SJSA1 (cell line): Measurements from ENCODE around the gene SFT2D2. TPM values are rescaled to one million over a fixed set of nuclear protein-coding genes. Genes with fewer than 3 reads are reported as not detected.

Source experiments
- DNase-seq, 2 experiments: peaks; one replicate each; pipeline ENCODE4 v3.0.0-alpha.2; 2015 to 2020; ENCODE audit warnings: low spot score in 2 of 2, low read depth in 1 of 2
- H3K27ac ChIP-seq: fragments of 250-450 bp; sonication (Bioruptor Pico); 2 replicates; pipeline ENCODE4 v1.5.1; 2020; ENCODE audit warnings: mild to moderate bottlenecking, moderate library complexity
- H3K27me3 ChIP-seq: fragments of 250-450 bp; sonication (Bioruptor Pico); replicated peaks from 2 replicates; pipeline ENCODE4 v1.5.1; 2020; ENCODE audit warnings: mild to moderate bottlenecking, moderate library complexity
- H3K36me3 ChIP-seq: fragments of 250-450 bp; sonication (Bioruptor Pico); 2 replicates; pipeline ENCODE4 v1.5.1; 2020; ENCODE audit warnings: mild to moderate bottlenecking
- H3K4me1 ChIP-seq: fragments of 250-450 bp; sonication (Bioruptor Pico); replicated peaks from 2 replicates; pipeline ENCODE4 v1.6.1; 2021; ENCODE audit warnings: mild to moderate bottlenecking
- H3K4me3 ChIP-seq: fragments of 250-450 bp; sonication (Bioruptor Pico); 2 replicates; pipeline ENCODE4 v1.5.1; 2020; ENCODE audit warnings: mild to moderate bottlenecking
- H3K9me3 ChIP-seq: fragments of 250-450 bp; sonication (Bioruptor Pico); replicated peaks from 2 replicates; pipeline ENCODE4 v1.5.1; 2020; ENCODE audit warnings: mild to moderate bottlenecking
- total RNA-seq: library from RNA; depleted of rRNA; stranded (reverse); fragments of >200 nt; shearing (Covaris generic); gene quantifications from 2 replicates; pipeline ENCODE4 v1.2.3, GENCODE V29; 2014

Gene SFT2D2
- total RNA-seq, 1 experiment from 2014 or later: 39.4 TPM

DNA sequence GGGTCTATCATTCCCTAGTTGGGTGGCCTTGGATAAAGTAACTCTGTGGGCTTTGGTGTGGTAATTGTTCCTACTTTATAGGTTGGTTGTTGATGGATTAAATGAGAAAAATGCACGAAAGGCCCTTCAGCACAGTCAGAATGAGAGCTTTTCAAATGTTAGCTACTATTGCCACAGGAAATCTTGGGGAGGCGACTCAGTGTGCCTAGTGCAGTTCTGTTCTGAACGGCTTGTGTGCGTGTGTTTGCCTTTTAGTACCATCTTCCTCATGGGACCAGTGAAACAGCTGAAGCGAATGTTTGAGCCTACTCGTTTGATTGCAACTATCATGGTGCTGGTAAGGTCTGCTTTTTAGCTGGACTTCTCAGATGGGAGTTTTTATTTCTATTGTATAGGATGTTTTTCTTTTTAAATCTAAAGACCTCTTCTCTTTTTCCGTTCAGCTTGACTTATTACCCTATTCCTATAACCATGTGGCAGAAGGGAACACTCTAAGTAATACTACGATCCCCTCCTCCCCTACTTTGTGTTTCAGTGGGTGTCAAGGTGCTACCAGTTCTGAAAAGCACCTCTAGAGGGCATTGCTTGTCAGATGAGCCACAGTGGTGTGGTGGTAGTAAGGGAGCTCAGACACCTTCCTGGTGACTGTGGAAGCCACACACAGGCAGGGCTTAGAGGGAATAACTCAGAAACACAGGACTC lies 9.2 kb downstream of the SFT2D2 start:
- H3K36me3 ChIP-seq: peaks cover 77% of the 10 kb centered on the region
- no peaks in the 10 kb centered on the region for H3K27me3 ChIP-seq
- H3K4me1 ChIP-seq: no peaks in the 10 kb centered on the region
- H3K27ac ChIP-seq: no peak overlapping the region
- no peaks in the 10 kb centered on the region for H3K9me3 ChIP-seq
- peak in 1 of 2 experiments; percentile 34 for DNase-seq
- H3K4me3 ChIP-seq: no peak overlapping the region

DNA sequence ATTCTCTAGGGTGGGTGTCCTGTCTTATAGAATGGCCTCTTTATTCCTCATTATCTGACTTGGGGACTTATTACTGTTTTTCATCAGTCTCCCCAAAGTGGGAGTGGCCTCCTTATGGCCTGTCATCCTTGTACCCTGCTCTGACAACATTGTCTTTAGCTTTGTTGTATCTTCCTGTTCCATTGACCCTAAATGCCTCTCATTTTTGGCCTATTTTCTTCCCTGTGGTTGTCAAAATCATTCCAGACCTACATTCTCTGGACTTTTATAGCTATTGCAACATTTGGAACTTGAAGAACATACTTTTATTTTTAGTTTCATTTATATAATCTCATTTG lies 9.7 kb downstream of the SFT2D2 start:
- DNase-seq: peak in 1 of 2 experiments; percentile 16
- Histone ChIP-seq H3K4me3 (no peak overlapping the region), H3K9me3 (no peaks in the 10 kb centered on the region), H3K27me3 (no peaks in the 10 kb centered on the region), H3K4me1 (no peaks in the 10 kb centered on the region), H3K27ac (no peak overlapping the region), H3K36me3 (peaks cover 77% of the 10 kb centered on the region)

DNA sequence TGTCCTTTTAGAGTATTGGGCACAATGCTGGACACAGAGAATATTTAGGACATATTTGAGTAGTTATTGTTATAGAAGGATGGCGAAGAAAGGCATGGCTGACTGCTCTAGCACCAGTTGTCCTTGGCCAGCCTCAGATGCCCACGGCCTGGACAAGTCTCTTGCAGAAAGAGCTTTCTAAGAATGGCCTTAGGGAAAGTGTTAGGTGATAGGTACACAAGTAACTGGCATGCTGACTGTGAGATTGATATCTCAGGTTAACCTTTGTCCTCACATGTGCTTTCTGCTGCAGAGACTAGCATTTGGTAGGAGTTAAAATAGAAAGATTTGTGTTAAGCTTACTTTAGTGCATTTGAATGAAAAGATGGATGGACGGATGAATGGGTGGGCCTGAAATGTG lies 10.1 kb downstream of the SFT2D2 start:
- H3K4me1 ChIP-seq: no peaks in the 10 kb centered on the region
- no peaks in the 10 kb centered on the region for H3K9me3 ChIP-seq
- no peaks in the 10 kb centered on the region for H3K27me3 ChIP-seq
- no peak for DNase-seq
- no peak overlapping the region for H3K4me3 ChIP-seq
- H3K36me3 ChIP-seq: peaks cover 77% of the 10 kb centered on the region
- H3K27ac ChIP-seq: no peak overlapping the region

DNA sequence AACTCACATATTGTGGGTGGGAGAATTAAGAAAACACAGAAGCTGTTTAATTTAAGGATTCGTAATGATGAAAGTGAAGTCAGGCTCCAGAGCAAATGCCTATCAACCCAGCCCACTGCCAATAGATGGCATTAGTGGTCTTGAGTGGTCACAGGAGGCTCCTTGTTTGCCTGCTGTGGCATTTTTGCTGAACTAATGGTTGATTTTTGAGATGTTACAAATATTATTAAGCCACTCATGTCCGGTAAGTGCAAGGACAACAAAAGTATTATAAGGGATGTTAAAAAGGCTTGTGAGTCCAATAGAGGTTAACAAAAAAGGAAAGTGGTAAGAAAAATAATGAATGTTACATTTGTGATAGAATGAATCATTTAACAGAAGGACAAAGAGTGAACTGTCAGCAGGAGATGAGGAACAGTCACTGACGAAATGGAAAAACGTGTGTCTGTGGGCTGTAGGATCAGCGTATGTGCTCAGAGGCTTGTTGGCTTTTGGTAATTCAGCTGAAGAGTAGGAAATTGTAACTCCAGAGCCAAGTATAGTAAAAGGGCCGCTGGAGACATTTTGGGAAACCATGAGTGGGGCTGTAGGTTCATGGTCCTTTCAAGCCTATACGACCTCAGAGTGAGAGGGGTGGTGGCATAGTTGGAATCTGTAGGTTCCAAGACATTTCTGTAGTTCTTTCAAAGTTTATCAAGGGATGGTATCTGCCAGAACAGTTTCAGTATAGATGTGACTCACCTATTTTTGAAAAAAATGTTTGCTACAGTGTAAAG lies 11.2 kb downstream of the SFT2D2 start:
- H3K4me1 ChIP-seq: no peaks in the 10 kb centered on the region
- no peak for DNase-seq
- no peak overlapping the region for H3K27ac ChIP-seq
- no peak overlapping the region for H3K4me3 ChIP-seq
- H3K9me3 ChIP-seq: no peaks in the 10 kb centered on the region
- peaks cover 79% of the 10 kb centered on the region for H3K36me3 ChIP-seq
- no peaks in the 10 kb centered on the region for H3K27me3 ChIP-seq

DNA sequence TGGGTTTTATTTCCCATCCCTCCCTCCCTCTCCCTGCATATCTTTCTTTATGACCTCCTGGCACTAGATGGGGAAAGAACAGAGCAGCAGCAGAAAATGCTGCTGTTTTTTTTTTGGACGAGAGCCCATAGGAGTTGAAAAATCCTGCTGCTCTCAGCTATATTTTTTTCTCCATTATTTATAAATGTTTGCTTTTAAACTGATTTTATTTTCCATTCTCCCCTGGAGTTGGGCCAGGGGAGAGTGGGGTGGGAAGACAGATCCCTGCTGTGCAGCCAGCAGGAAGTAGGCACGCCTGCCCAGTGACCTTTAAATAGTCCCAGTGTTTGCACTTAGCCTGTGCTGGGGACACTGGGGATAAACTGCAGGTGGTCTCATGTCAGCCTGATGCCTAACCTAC lies 17.4 kb downstream of the SFT2D2 start:
- DNase-seq: no peak
- H3K36me3 ChIP-seq: peaks cover 70% of the 10 kb centered on the region
- no peaks in the 10 kb centered on the region; the same call in 1 of the 2 replicates for H3K9me3 ChIP-seq

GRCh38 chr1:168243636-168244212 lies 17.9 kb downstream of the SFT2D2 start:
- Histone ChIP-seq H3K27me3 (no peaks in the 10 kb centered on the region; the same call in 1 of the 2 replicates), H3K27ac (no peak overlapping the region), H3K4me1 (no peaks in the 10 kb centered on the region), H3K9me3 (no peaks in the 10 kb centered on the region; the same call in 1 of the 2 replicates), H3K4me3 (no peak overlapping the region), H3K36me3 (peaks cover 72% of the 10 kb centered on the region)
- DNase-seq: no peak

More for the DNA sequence above, 17.4 kb downstream of the SFT2D2 start:
- Histone ChIP-seq H3K4me3 (no peak overlapping the region), H3K4me1 (no peaks in the 10 kb centered on the region), H3K27me3 (no peaks in the 10 kb centered on the region; the same call in 1 of the 2 replicates), H3K27ac (no peak overlapping the region)

DNA sequence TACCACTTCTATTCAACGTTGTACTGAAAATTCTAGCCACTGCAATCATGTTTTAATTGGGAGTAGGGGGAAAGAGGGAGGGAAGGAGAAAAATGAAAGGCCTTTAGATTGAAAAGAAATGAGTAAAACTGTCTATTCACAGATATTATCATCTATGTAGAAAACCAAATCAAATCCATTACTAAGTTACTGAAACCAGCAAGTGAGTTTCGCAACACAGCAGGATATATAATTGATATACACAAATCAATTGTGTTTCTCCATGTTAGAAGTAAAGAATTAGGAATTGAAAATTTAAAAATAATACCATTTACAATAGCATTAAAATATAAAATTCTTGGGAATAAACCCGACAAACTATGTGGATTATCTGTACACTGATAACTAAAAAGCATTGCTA lies 19.2 kb downstream of the SFT2D2 start:
- Histone ChIP-seq H3K27me3 (no peaks in the 10 kb centered on the region; the same call in 1 of the 2 replicates), H3K4me1 (no peaks in the 10 kb centered on the region), H3K36me3 (peaks cover 71% of the 10 kb centered on the region), H3K27ac (no peak overlapping the region), H3K9me3 (no peaks in the 10 kb centered on the region; the same call in 1 of the 2 replicates), H3K4me3 (no peak overlapping the region)
- no peak for DNase-seq

DNA sequence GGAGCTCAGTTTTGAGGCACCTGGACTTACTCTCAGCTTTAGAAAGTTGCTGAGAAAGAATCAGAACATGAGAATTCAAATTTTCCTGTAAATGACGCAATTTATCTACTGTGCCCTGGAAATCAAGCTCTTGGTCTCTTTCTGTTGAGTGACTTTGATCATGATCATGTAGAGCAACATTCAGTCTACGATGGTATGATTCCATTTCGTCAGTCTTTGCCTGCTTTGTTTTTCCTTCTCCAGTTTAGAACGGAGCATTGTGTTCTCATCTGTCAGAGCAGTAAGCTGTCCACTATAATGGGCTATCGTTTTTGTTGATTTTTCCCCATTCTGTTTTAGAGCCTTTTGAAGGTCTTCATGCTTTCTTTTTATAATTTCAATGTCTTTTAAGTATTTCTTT lies 20.7 kb downstream of the SFT2D2 start:
- H3K4me3 ChIP-seq: no peak overlapping the region
- DNase-seq: no peak
- H3K36me3 ChIP-seq: peaks cover 69% of the 10 kb centered on the region
- H3K27ac ChIP-seq: no peak overlapping the region
- no peaks in the 10 kb centered on the region for H3K4me1 ChIP-seq
- no peaks in the 10 kb centered on the region; the same call in 1 of the 2 replicates for H3K27me3 ChIP-seq
- no peaks in the 10 kb centered on the region; the same call in 1 of the 2 replicates for H3K9me3 ChIP-seq

DNA sequence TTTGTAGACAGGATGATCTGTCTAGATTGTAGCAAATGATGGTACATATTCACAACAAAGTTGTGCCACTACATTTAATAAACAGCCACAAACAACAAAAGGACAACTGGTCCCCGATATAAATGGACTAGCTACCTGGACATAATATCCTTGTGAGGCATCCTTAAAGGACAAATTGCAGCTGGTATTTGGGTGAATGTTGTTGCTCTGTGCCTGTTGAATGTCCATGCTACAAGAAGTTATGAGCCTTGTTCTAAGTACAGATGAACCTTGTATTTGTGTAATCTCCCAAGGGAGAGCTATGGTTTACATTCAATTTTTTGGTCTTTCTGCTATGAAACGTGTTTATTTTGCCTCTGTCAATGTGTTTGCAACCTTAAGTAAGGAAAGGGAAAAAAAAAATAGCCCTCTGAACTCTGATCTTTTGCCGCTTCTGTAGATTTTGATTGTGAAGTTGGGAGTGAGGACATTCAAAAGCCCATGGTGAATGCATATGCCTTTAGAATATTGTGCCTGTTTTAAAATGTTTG lies 26.5 kb downstream of the SFT2D2 start:
- H3K36me3 ChIP-seq: peaks cover 32% of the 10 kb centered on the region
- no peak overlapping the region for H3K4me3 ChIP-seq
- no peak for DNase-seq
- H3K27ac ChIP-seq: no peak overlapping the region
- no peaks in the 10 kb centered on the region for H3K4me1 ChIP-seq
- no peaks in the 10 kb centered on the region for H3K9me3 ChIP-seq
- H3K27me3 ChIP-seq: no peaks in the 10 kb centered on the region

DNA sequence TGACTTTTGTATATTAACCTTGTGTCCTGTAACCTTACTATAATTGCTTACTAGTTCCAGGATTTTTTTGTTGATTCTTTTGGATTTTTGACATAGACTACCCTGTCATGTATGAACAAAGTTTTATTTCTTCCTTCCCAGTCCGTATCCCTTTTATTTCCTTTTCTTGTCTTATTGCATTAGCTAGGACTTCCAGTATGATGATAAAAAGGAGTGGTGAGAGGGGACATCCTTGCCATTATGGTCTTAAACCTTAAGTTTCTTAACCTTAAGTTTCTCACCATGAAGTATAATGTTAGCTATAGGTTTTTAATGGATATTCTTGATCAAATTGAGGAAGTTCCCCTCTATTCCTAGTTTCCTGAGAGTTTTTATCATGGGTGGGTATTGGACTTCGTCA lies 30.4 kb downstream of the SFT2D2 start:
- no peaks in the 10 kb centered on the region for H3K9me3 ChIP-seq
- H3K4me1 ChIP-seq: no peaks in the 10 kb centered on the region
- H3K36me3 ChIP-seq: peaks cover 7% of the 10 kb centered on the region
- no peak overlapping the region for H3K27ac ChIP-seq
- no peaks in the 10 kb centered on the region for H3K27me3 ChIP-seq
- no peak for DNase-seq
- no peak overlapping the region for H3K4me3 ChIP-seq

DNA sequence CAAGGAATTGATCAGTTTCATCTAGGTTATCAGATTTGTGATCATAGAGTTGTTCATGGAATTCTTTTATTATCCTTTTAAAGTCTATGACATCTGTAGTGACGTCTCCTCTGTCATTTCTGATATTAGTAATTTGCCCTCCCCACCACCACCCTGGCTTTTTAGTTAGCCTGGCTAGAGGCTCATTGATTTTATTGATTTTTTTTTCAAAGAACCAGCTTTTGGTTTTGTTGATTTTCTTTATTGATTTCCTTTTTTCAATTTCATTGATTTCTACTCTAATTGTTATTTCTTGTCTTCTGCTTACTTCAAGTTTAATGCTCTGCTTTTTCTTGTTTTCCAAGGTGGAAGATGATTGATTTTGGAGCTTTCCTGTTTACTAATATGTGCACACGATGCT lies 31.6 kb downstream of the SFT2D2 start:
- no peaks in the 10 kb centered on the region for H3K4me1 ChIP-seq
- no peak overlapping the region for H3K4me3 ChIP-seq
- peaks cover under 1% of the 10 kb centered on the region for H3K36me3 ChIP-seq
- H3K27ac ChIP-seq: no peak overlapping the region
- no peaks in the 10 kb centered on the region for H3K27me3 ChIP-seq
- DNase-seq: no peak
- H3K9me3 ChIP-seq: no peaks in the 10 kb centered on the region

DNA sequence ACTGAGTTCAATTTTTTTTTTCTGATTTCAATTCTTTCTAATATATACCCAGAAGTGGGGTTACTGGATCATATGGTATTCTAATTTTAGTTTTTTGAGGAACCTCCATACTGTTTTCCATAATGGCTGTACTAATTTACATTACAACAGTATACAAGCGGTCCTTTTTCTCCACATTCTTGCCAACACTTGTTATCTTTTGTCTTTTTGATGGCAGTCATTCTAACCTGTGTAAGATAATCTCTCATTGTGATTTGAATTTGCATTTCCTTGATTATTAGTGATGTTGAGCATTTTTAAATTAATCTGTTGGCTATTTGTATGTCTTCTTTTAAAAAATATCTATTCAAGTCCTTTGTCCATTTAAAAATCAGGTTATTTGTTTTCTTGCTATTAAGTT lies 33.8 kb downstream of the SFT2D2 start:
- H3K4me1 ChIP-seq: no peaks in the 10 kb centered on the region
- H3K27ac ChIP-seq: no peak overlapping the region

DNA sequence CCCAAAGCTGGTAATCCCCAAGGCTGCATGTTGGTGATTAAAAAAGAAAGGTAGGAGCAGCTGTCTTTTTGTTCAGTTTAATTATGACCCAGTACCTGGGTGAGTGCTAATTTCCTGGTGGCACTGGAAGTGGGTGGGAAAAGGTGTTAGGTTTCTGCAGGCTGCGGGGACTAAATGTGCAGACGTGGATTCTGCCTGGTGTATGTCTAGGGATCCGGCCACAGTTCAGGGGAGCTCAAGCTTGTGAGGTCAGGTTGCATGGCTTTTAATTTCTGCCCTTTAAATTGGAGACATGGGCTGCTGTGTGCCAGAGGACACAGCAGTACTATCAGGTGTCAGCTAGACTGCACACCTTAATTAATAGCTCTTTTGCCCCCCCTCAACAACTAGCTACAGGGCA lies 34.6 kb downstream of the SFT2D2 start:
- Histone ChIP-seq H3K27me3 (no peaks in the 10 kb centered on the region), H3K27ac (no peak overlapping the region), H3K4me1 (no peaks in the 10 kb centered on the region), H3K36me3 (no peaks in the 10 kb centered on the region), H3K4me3 (no peak overlapping the region), H3K9me3 (no peaks in the 10 kb centered on the region)
- DNase-seq: no peak

More for the DNA sequence above, 33.8 kb downstream of the SFT2D2 start:
- H3K36me3 ChIP-seq: no peaks in the 10 kb centered on the region
- H3K4me3 ChIP-seq: no peak overlapping the region
- no peaks in the 10 kb centered on the region for H3K9me3 ChIP-seq
- H3K27me3 ChIP-seq: no peaks in the 10 kb centered on the region
- DNase-seq: no peak

DNA sequence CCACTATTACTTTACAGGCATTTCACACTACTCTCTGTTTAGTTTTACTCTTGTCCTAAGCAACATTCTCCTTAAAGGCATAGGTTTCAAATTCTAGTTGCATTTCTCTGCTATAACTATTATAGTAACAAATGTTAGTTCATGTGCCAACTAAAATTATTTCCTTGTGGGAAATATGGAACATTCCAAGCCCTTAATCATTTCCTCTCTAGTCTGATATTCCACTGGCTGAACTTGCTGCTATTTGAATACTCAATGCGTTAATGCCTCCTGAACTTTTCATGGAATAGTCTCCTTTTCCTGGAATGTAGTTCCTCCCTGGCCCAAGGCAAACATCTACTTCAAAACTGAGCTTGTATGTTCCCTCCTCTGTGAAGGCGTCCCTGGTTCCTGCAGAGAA lies 35.6 kb downstream of the SFT2D2 start:
- Histone ChIP-seq H3K9me3 (no peaks in the 10 kb centered on the region), H3K36me3 (no peaks in the 10 kb centered on the region), H3K27me3 (no peaks in the 10 kb centered on the region), H3K27ac (no peak overlapping the region), H3K4me3 (no peak overlapping the region), H3K4me1 (no peaks in the 10 kb centered on the region)
- no peak for DNase-seq
